ENCODE measurements around the gene HSPD1. TPM values are rescaled to one million over a fixed set of nuclear protein-coding genes. Genes with fewer than 3 reads are reported as not detected.

HSPD1 gene
- polyA plus RNA-seq, 2 of the 4 experiments (the other 2 are of a cell fraction) = 790 to 882 TPM

DNA sequence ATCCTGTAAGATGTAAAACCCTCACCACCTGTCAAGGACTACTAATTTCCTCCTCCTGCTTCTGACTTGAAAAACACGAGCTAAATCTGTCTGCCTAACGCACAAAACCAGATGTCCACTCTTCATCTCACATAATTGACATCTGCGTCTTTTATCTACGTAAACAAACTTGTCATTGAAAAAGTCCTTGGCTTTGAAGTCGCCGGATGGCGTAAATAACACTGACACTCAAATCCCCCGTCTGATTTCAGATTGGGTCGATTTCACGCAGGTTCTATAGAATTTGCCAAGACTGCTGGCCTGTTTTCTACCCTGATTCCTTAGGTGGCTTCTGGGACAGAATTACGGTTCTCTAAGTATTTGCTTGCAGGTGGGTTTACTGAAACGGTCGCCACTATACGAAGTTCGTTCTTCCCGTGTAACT, 15.7 kb upstream of the HSPD1 start:
- peak overlapping the region; percentile 80 for H3K4me3 ChIP-seq
- TF ChIP-seq CHD2 (IDR thresholded peaks at IDR 0.05; ENCODE audit: low read length, partially characterized antibody) (no peak), KDM5A (IDR thresholded peaks at IDR 0.05) (no peak), ZC3H11A (IDR thresholded peaks at IDR 0.05) (no peak), CBX2 (IDR thresholded peaks at IDR 0.05; ENCODE audit: borderline replicate concordance, low read depth) (no peak), MYC (IDR thresholded peaks at IDR 0.05; ENCODE audit: borderline replicate concordance, low read length) (no peak), ZSCAN20 (CRISPR knock-in tag; IDR thresholded peaks at IDR 0.05) (no peak), ZNF302 (CRISPR knock-in tag; IDR thresholded peaks at IDR 0.05) (no peak)
- TF ChIP-seq, protein P1, sequence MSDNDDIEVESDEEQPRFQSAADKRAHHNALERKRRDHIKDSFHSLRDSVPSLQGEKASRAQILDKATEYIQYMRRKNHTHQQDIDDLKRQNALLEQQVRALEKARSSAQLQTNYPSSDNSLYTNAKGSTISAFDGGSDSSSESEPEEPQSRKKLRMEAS (IDR thresholded peaks at IDR 0.05) = no peak
- TF ChIP-seq, protein P2, sequence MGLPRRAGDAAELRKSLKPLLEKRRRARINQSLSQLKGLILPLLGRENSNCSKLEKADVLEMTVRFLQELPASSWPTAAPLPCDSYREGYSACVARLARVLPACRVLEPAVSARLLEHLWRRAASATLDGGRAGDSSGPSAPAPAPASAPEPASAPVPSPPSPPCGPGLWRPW (IDR thresholded peaks at IDR 0.05) = no peak
- H3K27ac ChIP-seq = peak overlapping the region; percentile 94 to 98
- 6% methylated on average over 16 of the region's 16 CpGs for WGBS (ENCODE audit: missing lambda C conversion rate)
- FAIRE-seq (no peak), DNase-seq (ENCODE audit: low read depth in 1 of 2, low spot score in 1 of 2) (no peak), ATAC-seq (no peak)
- no peaks in the 10 kb centered on the region for H3K9me3 ChIP-seq
- H3K4me2 ChIP-seq = peak overlapping the region; percentile 89
- peaks cover 13% of the 10 kb centered on the region for H3K4me1 ChIP-seq
- ChIA-PET POLR2A (interaction anchor here (0.6 to 3.0 kb wide), 6 partner anchors 8 to 1183 kb away, joined by 3 to 57 read pairs (median 4); partner anchors contain the start of genes COQ10B, HSPD1 and HSPE1), CTCF (no interaction called here)

DNA sequence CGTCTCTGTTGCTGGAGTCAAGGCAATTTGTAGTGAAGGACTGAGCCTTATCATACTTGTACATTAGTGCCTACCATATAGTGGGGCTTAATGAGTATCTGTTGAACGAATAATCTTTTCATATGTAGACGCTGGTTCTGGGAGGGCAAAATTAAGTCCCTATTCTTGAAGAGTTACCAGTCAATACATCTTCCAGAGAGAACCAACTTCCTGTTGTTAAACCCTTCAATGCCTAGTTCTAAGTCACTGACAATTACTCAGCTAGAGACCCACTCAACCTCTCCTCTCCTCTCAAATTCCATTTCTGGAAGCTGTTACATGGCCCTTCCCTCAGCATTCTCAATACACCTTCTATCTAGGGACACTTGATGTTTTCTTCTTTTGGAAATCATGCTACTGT, 15.1 kb upstream of the HSPD1 start:
- 93% methylated on average over 3 of the region's 3 CpGs for WGBS (ENCODE audit: missing lambda C conversion rate)
- no peak for DNase-seq (ENCODE audit: low read depth in 1 of 2, low spot score in 1 of 2)
- no peak for ATAC-seq
- H3K4me2 ChIP-seq = peak overlapping the region; percentile 89
- peak overlapping the region; percentile 80 for H3K4me3 ChIP-seq
- no peaks in the 10 kb centered on the region for H3K9me3 ChIP-seq
- TF ChIP-seq RFX5 (IDR thresholded peaks at IDR 0.05) (no peak), GATA3 (IDR thresholded peaks at IDR 0.05; ENCODE audit: borderline replicate concordance) (no peak), RAD21 (conservative IDR thresholded peaks at IDR 0.05 in 1 of 2, IDR thresholded peaks at IDR 0.05 in 1 of 2) (no peak), ZSCAN20 (CRISPR knock-in tag; IDR thresholded peaks at IDR 0.05) (no peak), ZFP36 (IDR thresholded peaks at IDR 0.05; ENCODE audit: borderline replicate concordance, partially characterized antibody) (no peak), POLR2AphosphoS2 (conservative IDR thresholded peaks at IDR 0.05; ENCODE audit: low read length) (no peak), CBX2 (IDR thresholded peaks at IDR 0.05; ENCODE audit: borderline replicate concordance, low read depth) (no peak), RCOR1 (IDR thresholded peaks at IDR 0.05; ENCODE audit: low read depth, low read length) (no peak), CHD4 (IDR thresholded peaks at IDR 0.05; ENCODE audit: borderline replicate concordance) (no peak), MAZ (IDR thresholded peaks at IDR 0.05; ENCODE audit: borderline replicate concordance, low read depth, low read length) (no peak), MAFK (IDR thresholded peaks at IDR 0.05; ENCODE audit: partially characterized antibody) (no peak), KDM1A (IDR thresholded peaks at IDR 0.05; ENCODE audit: low read depth) (no peak)
- TF ChIP-seq, protein P3, sequence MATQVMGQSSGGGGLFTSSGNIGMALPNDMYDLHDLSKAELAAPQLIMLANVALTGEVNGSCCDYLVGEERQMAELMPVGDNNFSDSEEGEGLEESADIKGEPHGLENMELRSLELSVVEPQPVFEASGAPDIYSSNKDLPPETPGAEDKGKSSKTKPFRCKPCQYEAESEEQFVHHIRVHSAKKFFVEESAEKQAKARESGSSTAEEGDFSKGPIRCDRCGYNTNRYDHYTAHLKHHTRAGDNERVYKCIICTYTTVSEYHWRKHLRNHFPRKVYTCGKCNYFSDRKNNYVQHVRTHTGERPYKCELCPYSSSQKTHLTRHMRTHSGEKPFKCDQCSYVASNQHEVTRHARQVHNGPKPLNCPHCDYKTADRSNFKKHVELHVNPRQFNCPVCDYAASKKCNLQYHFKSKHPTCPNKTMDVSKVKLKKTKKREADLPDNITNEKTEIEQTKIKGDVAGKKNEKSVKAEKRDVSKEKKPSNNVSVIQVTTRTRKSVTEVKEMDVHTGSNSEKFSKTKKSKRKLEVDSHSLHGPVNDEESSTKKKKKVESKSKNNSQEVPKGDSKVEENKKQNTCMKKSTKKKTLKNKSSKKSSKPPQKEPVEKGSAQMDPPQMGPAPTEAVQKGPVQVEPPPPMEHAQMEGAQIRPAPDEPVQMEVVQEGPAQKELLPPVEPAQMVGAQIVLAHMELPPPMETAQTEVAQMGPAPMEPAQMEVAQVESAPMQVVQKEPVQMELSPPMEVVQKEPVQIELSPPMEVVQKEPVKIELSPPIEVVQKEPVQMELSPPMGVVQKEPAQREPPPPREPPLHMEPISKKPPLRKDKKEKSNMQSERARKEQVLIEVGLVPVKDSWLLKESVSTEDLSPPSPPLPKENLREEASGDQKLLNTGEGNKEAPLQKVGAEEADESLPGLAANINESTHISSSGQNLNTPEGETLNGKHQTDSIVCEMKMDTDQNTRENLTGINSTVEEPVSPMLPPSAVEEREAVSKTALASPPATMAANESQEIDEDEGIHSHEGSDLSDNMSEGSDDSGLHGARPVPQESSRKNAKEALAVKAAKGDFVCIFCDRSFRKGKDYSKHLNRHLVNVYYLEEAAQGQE (IDR thresholded peaks at IDR 0.05) = no peak
- TF ChIP-seq, protein P4, sequence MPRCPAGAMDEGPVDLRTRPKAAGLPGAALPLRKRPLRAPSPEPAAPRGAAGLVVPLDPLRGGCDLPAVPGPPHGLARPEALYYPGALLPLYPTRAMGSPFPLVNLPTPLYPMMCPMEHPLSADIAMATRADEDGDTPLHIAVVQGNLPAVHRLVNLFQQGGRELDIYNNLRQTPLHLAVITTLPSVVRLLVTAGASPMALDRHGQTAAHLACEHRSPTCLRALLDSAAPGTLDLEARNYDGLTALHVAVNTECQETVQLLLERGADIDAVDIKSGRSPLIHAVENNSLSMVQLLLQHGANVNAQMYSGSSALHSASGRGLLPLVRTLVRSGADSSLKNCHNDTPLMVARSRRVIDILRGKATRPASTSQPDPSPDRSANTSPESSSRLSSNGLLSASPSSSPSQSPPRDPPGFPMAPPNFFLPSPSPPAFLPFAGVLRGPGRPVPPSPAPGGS (IDR thresholded peaks at IDR 0.05) = no peak
- peak overlapping the region; percentile 94 to 98 for H3K27ac ChIP-seq
- H3K4me1 ChIP-seq = peaks cover 13% of the 10 kb centered on the region
- FAIRE-seq = no peak
- ChIA-PET CTCF (no interaction called here), POLR2A (interaction anchor here (3.0 kb wide), 1 partner anchor 14 kb away, joined by 57 read pairs; the partner anchor contains the start of genes HSPD1 and HSPE1)
